ENCODE data around the gene SPSB2. TPM values are rescaled to one million over a fixed set of nuclear protein-coding genes. Genes with fewer than 3 reads are reported as not detected.
"Not testable (repeated sequence)": the region's sequence is repeated elsewhere in the genome, so short reads cannot be mapped to it uniquely, and the experiment has no call there.

Gene SPSB2
- total and polyA plus RNA-seq, 5 experiments from 2014 or later = 10.1 to 23.3 (median 10.6) TPM

GRCh38 chr12:6896846-6897435 lies 23.8 kb upstream of the SPSB2 start:
- POLR2A ChIA-PET = interaction anchor here (1.8 kb wide), 1 partner anchor 11 kb away, joined by 5 read pairs; no protein-coding TSS in a partner anchor
- peak overlapping the region in 1 of 10 donors; percentile 29 for H3K27ac Mint-ChIP-seq
- H3K9me3 Mint-ChIP-seq = no peaks in the 10 kb centered on the region
- DNase-seq (no peak), ATAC-seq (no peak)
- H3K4me3 Mint-ChIP-seq = no peak overlapping the region
- H3K27me3 Mint-ChIP-seq = no peaks in the 10 kb centered on the region
- H3K4me1 Mint-ChIP-seq = peaks cover 0 to 11% (median 4%) of the 10 kb centered on the region in 4 donors
- H3K36me3 Mint-ChIP-seq = no peaks in the 10 kb centered on the region

- peaks cover 0 to 18% (median 15%) of the 10 kb centered on the region in 4 donors for H3K4me1 Mint-ChIP-seq
- H3K4me3 Mint-ChIP-seq = no peak overlapping the region
- no peak for DNase-seq
- no peaks in the 10 kb centered on the region for H3K9me3 Mint-ChIP-seq
- H3K27ac Mint-ChIP-seq = no peak overlapping the region
- no peak for ATAC-seq
- H3K27me3 Mint-ChIP-seq = no peaks in the 10 kb centered on the region
- H3K36me3 Mint-ChIP-seq = no peaks in the 10 kb centered on the region
- POLR2A ChIA-PET = interaction anchor here (0.7 kb wide), 1 partner anchor 23 kb away, joined by 5 read pairs; no protein-coding TSS in a partner anchor
These were observed 21.2 kb upstream of the SPSB2 start for GRCh38 chr12:6894321-6894720.

GRCh38 chr12:6892683-6893082 lies 19.6 kb upstream of the SPSB2 start:
- not testable (repeated sequence) for H3K9me3 Mint-ChIP-seq, DNase-seq, ATAC-seq, H3K27me3 Mint-ChIP-seq, H3K36me3 Mint-ChIP-seq
- Mint-ChIP-seq H3K4me3 (peak overlapping the region in 4 of 10 donors; percentile 22 to 84 (median 42)), H3K27ac (peak overlapping the region in 2 of 10 donors; percentile 44 to 56), H3K4me1 (peaks cover 0 to 17% (median 15%) of the 10 kb centered on the region in 4 donors)
- POLR2A ChIA-PET = interaction anchor here (0.7 to 2.8 kb wide), 8 partner anchors 10 to 235 kb away, joined by 3 to 88 read pairs (median 4); partner anchors contain the start of genes ENO2, SPSB2 and TPI1

- no peaks in the 10 kb centered on the region for H3K9me3 Mint-ChIP-seq
These were observed 18.5 kb upstream of the SPSB2 start for GRCh38 chr12:6891646-6892001.

GRCh38 chr12:6890789-6891645 lies 17.9 kb upstream of the SPSB2 start:
- no peaks in the 10 kb centered on the region for H3K27me3 Mint-ChIP-seq
- ATAC-seq = peak; percentile 94 to 95
- H3K4me3 Mint-ChIP-seq = peak overlapping the region; percentile 77 to 90 (median 84)
- H3K4me1 Mint-ChIP-seq = peaks cover 0 to 17% (median 15%) of the 10 kb centered on the region in 4 donors
- no peaks in the 10 kb centered on the region for H3K9me3 Mint-ChIP-seq
- H3K27ac Mint-ChIP-seq = peak overlapping the region; percentile 88 to 96 (median 94)
- DNase-seq = peak; percentile 92 to 100 (median 97)
- H3K36me3 Mint-ChIP-seq = no peaks in the 10 kb centered on the region
- POLR2A ChIA-PET = interaction anchor here (0.5 to 2.8 kb wide), 24 partner anchors 11 to 740 kb away, joined by 3 to 88 read pairs (median 5); partner anchors contain the start of genes ATN1, C12orf57, C1RL and CDCA3

More at GRCh38 chr12:6891646-6892001, 18.5 kb upstream of the SPSB2 start:
- Mint-ChIP-seq H3K4me1 (peaks cover 0 to 17% (median 15%) of the 10 kb centered on the region in 4 donors), H3K36me3 (no peaks in the 10 kb centered on the region), H3K27me3 (no peaks in the 10 kb centered on the region), H3K27ac (peak overlapping the region; percentile 88 to 96 (median 94)), H3K4me3 (peak overlapping the region; percentile 77 to 90 (median 84))
- ATAC-seq (no peak), DNase-seq (no peak)
- POLR2A ChIA-PET = interaction anchor here (0.6 to 2.8 kb wide), 21 partner anchors 11 to 217 kb away, joined by 3 to 88 read pairs (median 5); partner anchors contain the start of genes ATN1, C12orf57, C1RL and CDCA3

- Mint-ChIP-seq H3K27ac (peak overlapping the region in 5 of 10 donors; percentile 57 to 95 (median 90)), H3K4me1 (peaks cover 0 to 17% (median 15%) of the 10 kb centered on the region in 4 donors), H3K4me3 (peak overlapping the region in 8 of 10 donors; percentile 6 to 87 (median 84))
- ATAC-seq, DNase-seq, POLR2A ChIA-PET, H3K9me3 Mint-ChIP-seq, H3K27me3 Mint-ChIP-seq, H3K36me3 Mint-ChIP-seq: not testable (repeated sequence)
These were observed 16.9 kb upstream of the SPSB2 start for GRCh38 chr12:6889775-6890573.

- not testable (repeated sequence) for ATAC-seq, DNase-seq, H3K4me3 Mint-ChIP-seq, H3K9me3 Mint-ChIP-seq, H3K27me3 Mint-ChIP-seq
- POLR2A ChIA-PET = interaction anchor here (0.7 kb wide), 1 partner anchor 16 kb away, joined by 3 read pairs; the partner anchor contains the start of gene SPSB2
- Mint-ChIP-seq H3K36me3 (peaks cover 0 to 10% (median 2%) of the 10 kb centered on the region in 3 donors), H3K27ac (peak overlapping the region in 1 of 10 donors; percentile 25), H3K4me1 (peaks cover 1 to 17% (median 15%) of the 10 kb centered on the region in 4 donors)
These were observed 15.7 kb upstream of the SPSB2 start for GRCh38 chr12:6888794-6889193.

GRCh38 chr12:6888360-6888759 lies 15.3 kb upstream of the SPSB2 start:
- Mint-ChIP-seq H3K36me3 (peaks cover 0 to 11% (median 2%) of the 10 kb centered on the region in 3 donors), H3K9me3 (no peaks in the 10 kb centered on the region), H3K4me1 (peaks cover 1 to 17% (median 15%) of the 10 kb centered on the region in 4 donors), H3K27me3 (no peaks in the 10 kb centered on the region), H3K27ac (no peak overlapping the region), H3K4me3 (no peak overlapping the region)
- DNase-seq (no peak), ATAC-seq (no peak)
- POLR2A ChIA-PET = interaction anchor here (0.7 kb wide), 1 partner anchor 16 kb away, joined by 3 read pairs; the partner anchor contains the start of gene SPSB2

- peaks cover 1 to 15% (median 15%) of the 10 kb centered on the region in 4 donors for H3K4me1 Mint-ChIP-seq
- POLR2A ChIA-PET = no interaction called here
- H3K4me3 Mint-ChIP-seq = no peak overlapping the region
- no peaks in the 10 kb centered on the region for H3K9me3 Mint-ChIP-seq
- no peak overlapping the region for H3K27ac Mint-ChIP-seq
- no peak for DNase-seq
- H3K36me3 Mint-ChIP-seq = peaks cover 0 to 14% (median 2%) of the 10 kb centered on the region in 3 donors
- ATAC-seq = no peak
- H3K27me3 Mint-ChIP-seq = no peaks in the 10 kb centered on the region
These were observed 14.4 kb upstream of the SPSB2 start for GRCh38 chr12:6887460-6887859.

- ATAC-seq, H3K27ac Mint-ChIP-seq, H3K4me3 Mint-ChIP-seq, POLR2A ChIA-PET, DNase-seq, H3K27me3 Mint-ChIP-seq, H3K9me3 Mint-ChIP-seq: not testable (repeated sequence)
- H3K4me1 Mint-ChIP-seq = peaks cover 1 to 11% (median 10%) of the 10 kb centered on the region in 4 donors
- peaks cover 0 to 16% (median 2%) of the 10 kb centered on the region in 3 donors for H3K36me3 Mint-ChIP-seq
These were observed 13.3 kb upstream of the SPSB2 start for GRCh38 chr12:6886206-6886999.

- POLR2A ChIA-PET = interaction anchor here (0.7 to 1.0 kb wide), 2 partner anchors 11 to 59 kb away, joined by 3 to 4 read pairs; partner anchors contain the start of genes C12orf57, RNU7-1 and SPSB2
- DNase-seq = no peak
- Mint-ChIP-seq H3K36me3 (peaks cover 0 to 16% (median 2%) of the 10 kb centered on the region in 3 donors), H3K4me3 (no peak overlapping the region), H3K9me3 (no peaks in the 10 kb centered on the region), H3K4me1 (peaks cover 0 to 1% (median 0%) of the 10 kb centered on the region in 4 donors), H3K27me3 (no peaks in the 10 kb centered on the region), H3K27ac (peak overlapping the region in 1 of 10 donors; percentile 30)
- no peak for ATAC-seq
These were observed 11.4 kb upstream of the SPSB2 start for GRCh38 chr12:6884539-6884938.
